NCI-H446 (cell line): ENCODE measurements around the gene RXRA.

Experiments
- DNase-seq, 2 experiments: peaks; one replicate each; lab custom pipeline; 2025; lab: John Stamatoyannopoulos, UW

The RXRA gene

DNA sequence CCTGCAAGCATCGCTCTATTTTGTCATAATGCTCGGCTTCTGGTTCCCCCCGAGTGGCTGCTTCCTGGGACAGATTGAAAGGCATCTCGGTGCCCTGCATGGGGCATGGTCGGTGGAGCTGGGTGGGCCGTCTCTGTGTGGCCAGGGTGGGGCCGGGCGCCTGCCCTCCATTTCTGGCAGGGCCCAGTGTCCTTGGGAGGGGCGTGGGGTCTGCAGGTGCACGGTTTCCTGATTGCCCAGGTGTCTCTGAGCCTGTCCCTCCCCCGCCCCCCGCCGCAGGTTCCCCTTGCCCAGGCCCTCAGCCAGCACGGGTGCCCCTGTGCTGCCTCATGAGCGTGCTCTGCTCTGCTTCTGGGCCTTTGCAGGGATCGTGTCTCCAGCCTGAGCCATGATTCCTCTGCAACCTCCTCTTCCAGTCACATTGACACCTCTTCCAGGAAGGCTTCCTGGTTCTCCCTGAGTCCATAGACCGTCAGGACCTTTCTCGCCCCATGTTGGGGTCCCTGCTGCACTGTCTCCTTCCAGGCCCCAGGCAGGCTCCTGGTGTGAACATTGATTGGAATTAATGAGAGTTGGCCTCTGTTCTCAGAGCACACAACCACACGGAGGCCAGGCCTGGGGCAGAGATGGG, 90.2 kb downstream of the RXRA start:
- no peak for DNase-seq

DNA sequence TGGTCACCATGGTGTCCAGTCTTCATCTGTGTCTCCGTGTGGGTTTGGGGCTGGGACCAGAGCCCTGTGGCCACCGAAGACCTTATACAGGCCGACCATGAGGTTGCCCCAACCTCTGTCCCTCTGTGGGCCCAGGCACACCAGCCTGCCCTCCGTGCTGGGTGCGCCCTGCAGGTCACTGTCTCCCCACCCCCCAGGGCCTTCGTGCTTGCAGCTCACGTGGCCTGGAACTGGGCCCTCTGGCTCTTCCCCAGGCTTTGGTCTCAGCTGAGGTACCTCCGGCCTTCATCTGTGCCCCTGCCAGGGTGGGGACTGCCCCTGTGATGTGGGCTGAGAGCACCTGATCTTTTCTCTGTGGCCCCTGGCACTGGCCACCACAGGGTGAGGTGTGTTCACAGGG, 92.1 kb downstream of the RXRA start:
- DNase-seq = no peak

DNA sequence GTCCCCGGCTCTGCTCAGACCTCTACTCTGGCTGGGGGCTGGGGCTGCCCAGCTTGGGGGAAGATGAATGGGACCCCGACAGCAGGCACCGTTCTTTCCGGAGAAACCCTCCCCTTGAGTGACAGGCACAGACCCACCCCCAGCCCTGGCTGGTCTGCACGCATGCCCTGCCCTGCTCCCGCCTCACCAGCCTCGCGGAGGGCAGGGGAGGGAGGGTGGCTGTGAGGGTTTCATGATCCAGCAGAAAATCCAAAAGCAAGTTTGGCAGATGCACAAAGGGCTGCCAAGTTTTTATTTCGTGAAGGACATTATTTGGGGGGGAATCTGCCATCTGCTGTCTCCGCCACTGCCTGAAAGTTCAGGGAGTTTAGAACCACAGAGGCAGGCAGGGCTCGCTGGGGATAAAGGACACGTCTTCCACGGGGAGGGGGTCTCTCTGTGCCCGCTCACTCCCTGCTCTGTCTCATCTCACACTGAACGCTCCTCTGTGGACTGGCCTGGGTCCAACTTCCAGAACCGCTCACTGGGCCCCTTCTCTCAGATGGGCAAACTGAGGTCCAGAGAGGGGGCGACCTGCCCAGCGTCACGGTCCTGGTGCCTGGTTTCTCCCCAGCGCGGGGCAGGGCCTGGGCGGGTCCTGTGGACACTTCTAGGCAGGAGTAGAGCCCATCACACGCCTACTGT, 92.9 kb downstream of the RXRA start:
- peak; percentile 12 to 70 for DNase-seq

DNA sequence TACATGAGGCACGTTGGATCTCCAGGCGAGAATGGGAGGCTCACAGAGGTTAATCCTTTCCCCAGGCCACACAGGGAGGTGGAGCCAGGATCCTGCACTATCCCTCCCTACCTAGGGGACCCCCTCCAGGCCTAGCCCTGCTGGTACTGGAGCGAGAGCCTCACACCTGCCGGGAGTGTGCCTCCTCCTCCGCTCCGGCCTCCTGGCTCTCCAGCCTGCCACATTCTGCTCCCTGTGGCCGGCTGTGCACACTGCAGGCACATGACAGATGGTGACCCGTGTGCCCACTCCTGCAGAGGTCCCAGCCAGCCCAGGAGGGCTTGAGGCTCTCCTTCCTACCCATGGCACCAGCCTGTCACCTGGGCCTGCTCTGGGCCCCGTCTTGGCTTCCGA, 93.4 kb downstream of the RXRA start:
- DNase-seq = no peak

DNA sequence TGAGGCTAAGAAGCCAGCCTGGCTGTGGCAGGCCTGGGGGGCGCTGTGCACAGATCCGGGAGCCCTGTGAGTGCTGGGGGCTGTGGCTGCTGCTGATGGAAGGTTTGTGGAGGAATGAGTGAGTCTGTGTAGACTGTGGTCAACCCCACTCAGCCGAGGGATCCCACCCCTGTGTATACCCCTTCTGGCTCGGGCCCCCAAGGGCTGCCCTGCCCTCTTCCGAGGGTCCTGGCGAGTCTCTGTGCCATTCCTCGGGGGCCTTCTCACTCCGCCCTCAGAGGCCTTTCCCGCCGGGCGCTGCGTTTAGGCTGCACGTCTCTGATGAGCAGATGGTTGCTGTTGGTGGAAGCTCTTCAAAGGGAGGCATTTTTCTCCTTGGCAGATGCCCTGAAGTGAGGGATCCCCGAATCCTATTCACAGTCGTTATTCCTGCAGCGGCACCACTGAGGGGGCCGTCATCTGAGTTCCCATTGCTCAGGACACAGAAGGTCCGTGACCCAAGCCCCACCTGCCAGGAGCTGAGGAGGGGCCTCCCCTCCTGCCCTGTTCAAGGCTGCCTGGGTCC, 94.1 kb downstream of the RXRA start:
- DNase-seq = no peak

DNA sequence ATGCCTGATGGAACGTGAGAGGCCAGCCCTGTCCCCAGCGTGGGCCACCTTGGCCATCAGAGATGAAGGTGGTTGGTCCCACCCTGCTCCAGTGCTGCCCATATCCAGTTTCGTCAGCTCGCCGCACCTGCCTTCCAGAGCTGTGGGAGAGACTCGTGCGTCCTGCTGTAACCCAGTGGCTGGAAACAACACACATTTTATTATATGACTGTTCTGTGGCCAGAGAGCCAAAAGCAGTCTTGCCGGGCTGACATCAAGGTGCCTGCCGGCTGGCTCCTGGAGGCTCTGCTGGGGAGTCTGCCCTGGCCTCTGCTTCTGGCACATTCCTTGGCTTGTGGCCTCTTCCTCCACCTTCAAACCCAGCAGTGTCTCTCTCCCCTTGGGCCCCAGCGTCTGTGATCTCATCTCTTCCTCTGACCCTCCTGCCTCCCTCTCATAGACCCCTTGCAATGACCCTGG, 94.7 kb downstream of the RXRA start:
- no peak for DNase-seq

DNA sequence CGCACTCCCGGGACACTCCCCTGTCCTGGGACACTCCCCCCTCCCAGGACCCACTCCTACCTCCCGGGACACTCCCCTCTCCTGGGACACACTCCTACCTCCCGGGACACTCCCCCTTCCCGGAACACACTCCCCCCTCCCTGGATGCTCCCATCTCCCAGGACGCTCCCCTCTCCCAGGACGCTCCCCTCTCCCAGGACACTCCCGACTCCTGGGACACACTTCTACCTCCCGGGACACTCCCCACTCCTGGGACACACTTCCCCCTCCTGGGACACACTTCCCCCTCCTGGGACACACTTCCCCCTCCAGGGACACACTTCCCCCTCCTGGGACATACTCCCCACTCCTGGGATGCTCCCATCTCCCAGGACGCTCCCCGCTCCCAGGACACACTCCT, 95.6 kb downstream of the RXRA start:
- DNase-seq = no peak

DNA sequence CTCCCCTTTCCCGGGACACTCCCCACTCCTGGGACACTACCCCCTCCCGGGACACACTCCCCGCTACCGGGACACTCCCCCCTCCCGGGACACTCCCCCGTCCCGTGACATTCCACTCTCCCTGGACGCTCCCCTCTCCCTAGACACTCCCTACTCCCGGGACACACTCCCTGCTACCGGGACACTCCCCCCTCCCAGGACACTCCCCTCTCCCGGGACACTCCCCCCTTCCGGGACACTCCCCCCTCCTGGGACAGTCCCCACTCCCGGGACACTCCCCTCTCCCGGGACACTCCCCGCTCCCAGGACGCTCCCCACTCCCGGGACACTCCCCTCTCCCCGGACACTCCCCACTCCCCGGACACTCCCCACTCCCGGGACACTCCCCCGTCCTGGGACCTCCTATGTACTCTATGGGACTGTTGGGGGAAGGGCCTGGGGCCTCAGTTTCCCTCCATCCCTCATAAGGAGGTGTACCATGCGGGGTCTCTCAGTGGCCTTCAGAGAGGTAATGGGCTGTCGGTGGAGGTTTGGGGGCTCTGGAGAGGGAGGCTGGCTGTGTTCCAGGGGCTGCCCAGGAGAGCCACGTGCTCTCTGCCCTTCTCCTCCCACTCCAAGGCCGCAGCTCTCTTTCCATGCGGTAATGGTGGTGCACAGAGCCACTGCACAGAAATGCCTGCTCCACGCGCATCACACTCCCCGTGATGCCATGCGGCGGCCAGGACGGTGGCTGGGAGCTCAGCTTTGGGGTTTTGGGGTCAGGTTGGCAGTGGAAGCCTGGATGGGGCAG, 96.2 kb downstream of the RXRA start:
- no peak for DNase-seq

DNA sequence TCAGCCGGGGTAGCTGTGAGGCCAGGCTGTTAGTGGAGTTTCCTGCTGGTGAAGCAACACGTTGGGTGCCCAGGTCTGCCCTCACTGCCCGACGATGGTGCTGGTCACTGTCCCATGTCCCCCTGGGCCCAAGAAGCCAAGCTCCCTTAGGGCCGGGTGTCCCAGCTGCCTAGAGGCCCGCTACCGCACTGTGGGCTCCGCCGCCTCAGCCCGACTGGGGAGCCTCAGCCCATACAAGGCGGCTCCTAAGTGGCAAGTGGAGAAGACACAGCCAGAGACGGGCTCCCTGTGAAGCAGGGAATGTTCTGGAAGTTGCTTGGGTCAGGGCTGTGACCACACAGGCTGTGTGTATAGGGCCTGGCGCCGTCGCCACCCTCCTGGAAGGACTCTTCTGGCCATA, 96.9 kb downstream of the RXRA start:
- DNase-seq = no peak

DNA sequence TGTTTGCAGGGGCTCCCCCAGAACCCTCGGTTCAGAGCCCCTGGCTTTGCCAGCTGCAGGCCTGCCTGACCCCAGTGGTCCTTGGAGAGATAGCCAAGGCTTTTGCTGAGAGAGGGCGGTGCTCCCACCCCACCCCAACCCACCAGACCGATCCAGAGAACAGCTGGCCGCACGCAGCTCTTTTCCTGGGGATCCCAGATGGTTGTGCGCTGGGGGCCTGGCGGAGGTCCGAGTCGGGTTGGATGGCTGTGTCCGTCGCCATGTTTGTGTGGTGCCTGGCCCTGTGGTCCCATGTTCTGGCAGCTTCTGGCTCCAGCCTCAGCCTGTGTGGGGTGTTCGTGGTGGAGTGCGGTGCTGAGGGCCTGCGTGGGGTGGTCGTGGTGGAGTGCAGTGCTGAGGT, 97.5 kb downstream of the RXRA start:
- peak in 1 of 2 experiments; percentile 11 for DNase-seq

DNA sequence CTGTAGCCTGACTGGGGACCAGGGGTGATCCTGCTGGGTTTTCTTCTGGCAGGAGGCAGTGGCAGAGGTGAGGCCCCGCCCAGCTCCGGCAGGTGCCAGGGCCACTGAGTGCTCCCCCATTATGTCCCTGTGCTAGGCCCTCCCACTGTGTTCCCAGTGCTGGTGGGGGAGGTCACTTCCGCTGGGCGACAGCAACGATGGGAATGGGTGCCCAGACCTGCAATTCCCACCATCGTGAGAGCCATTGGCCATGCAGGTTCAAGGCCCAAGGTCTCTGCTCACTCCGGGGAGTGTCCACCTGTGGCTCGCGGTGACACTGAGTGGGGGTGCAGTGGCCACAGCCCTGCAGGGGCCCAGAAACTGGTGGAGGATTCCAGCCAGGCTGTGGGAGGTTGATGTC, 98.6 kb downstream of the RXRA start:
- DNase-seq = no peak

DNA sequence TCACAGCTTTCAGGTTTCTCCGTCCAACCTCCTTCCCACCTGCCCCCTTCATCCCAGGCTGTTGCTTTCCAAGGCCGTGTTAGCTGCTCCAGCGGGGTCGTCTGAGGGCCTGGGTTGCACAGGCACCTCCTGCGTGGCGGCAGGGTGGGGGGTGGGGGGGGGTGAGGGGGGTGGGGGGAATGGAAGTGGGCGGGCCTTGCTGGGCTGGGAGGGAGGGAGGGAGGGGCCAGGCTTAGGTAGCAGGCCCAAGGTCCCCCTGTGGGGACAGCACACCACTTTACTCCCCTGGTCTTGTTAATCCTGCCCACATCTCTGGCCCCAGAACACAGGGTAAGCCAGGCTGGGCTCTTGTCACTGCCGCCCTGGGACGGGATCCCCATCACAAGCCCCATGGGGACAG, 99.1 kb downstream of the RXRA start:
- DNase-seq = no peak

DNA sequence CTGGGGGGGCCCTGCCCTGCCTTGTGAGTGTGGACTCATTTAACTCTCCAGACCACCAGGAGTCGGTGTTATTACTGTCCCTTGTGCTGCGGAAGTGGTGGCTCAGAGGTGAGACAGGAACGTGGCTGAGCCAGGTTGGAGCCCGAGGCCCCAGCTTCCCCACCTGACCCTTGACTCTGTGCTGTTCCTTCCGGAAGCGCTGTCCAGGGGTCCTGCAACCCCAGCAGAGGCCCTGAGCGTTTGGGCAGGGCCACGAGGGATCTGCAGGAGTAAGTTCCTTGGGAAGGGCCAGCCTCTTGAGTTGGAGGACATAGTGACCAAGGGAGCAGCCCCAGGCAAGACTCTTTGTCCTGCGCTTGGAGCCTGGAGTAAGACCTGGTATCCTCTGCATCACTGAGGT, 99.6 kb downstream of the RXRA start:
- DNase-seq = no peak

DNA sequence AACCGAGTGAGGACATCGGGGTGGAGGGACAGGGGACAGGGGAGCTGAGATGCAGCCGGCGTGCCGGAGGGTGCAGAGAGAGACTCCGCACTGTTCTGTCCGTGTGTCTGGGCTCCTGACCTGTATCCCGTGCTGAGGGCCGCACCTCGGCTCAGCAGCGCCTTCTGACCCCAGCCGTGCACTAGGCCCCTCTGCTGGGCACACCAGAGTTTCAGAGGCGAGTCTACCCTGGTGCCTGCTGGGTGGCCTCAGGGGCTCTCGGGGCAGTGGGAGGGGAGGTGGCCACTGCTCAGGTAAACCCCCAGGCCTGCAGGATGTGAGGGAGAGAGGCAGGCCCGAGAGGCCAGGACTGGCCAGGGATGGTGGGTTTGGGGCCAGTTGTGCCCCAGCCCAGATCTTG, 100.2 kb downstream of the RXRA start:
- no peak for DNase-seq

DNA sequence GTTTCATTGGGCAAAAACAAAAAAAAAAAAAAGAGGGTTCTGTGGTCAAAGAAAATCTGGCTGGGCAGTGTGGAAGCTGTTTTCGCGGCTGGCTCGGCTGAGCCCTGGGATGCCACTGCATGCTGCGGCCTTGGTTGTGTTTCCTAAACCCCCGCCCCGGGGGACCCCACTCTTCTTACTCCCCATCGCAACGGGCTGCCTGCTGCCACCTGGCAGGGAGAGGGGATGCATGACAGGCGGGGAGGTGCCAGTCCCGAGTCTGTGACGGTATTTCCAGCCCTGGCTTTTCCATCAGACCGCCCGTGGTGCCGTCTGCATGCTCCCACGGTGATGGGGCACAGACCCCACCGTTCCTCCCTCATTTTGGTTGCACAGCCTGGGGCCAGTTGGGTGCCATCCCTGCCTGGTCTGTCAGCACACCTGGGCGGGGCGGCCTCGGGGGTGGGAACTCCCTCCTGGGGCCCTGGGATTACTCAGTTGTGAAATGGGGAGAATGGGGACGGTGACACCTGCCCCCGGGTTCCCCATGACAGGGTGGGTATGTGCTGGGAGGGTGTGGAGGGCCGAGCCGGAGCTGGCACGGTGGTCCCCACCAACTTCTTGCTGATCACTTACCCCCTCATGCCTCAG, 101.0 kb downstream of the RXRA start:
- no peak for DNase-seq

DNA sequence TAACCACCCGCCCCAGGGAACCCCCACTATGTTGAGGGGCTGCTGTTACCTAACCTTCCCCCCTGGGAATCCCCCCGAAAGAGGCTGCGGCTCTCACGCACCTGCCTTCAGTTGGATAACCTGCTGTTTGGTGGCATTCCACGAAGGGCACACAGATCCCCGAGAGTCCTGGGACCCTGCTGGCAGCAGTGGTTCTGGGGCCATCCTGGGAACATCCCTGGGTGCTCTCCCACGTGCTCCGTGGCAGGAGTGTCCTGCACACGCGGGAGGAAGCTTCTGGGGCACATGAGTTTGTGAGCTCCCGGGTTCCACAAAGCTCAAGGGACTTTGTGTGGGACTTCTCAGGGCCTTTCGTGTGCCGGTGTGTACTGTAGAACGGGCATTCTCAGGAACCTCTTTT, 102.3 kb downstream of the RXRA start:
- DNase-seq = no peak

DNA sequence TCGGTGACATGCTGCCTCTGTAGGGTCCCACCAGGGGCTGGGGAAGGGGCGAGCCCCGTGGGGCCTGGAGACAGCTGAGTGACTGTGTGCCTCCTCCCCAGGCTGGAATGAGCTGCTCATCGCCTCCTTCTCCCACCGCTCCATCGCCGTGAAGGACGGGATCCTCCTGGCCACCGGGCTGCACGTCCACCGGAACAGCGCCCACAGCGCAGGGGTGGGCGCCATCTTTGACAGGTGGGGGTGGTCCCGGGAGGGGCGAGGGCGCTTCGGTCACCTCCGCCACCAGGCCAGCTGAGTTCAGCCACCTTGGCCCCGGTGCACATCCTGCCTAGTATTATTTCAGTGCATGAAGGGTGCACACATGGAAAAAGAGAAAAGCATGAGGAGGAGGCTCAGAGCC, 102.8 kb downstream of the RXRA start:
- no peak for DNase-seq

DNA sequence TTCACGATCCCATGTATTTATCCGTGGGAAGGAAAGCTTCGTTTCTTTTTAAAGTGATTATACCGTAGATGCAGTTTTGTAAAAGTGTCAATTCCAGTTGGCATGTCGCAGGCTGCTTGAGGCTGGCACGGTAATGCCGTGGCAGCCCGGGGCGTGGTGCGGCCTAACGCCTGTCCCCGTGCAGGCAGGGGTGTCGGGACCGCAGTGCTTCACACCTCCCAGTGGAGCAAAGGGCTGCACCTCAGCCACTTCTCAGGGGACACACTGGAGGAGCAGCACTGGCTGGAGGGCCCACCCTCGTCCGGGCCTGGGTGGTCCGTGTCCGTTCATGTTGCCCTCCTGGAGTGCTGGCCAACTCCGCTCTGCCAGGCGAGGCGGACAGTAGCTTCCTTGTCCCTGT, 103.2 kb downstream of the RXRA start:
- DNase-seq = no peak

DNA sequence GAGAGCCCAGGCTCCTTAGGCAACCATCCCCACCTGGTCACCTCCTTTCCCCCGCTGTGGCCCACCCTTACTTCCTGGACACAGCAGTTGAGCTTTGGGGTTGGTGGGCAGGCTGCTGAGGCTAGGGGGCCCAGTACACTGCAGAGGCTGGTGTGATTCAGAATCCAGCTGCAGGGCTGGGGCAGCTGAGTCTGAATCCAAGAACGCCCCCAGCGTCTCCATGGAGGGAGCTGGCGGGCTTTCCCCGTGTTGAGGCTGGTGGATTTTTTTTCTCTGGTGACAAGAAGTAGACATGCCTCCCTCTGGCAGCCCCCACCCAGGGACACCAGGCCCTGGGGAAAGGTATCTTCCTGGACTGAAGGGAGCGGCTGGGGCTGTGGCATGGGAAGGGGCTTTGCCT, 104.8 kb downstream of the RXRA start:
- DNase-seq = no peak

DNA sequence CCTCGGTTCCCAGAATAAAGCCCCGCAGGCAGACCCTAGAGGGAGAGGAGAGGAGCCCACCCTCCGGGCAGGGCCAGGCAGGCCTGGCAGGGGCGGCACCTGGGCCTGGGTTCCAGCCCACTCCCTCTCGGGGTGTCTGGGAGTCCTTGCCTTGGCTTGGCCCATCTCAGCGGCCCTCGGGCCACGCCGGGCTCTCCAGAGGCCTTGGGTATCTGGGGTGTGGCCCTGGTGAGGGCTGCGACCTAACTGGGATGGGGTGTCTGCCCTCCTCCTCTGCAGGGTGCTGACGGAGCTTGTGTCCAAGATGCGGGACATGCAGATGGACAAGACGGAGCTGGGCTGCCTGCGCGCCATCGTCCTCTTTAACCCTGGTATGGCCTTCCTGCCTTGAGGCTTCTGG, 105.4 kb downstream of the RXRA start:
- no peak for DNase-seq

DNA sequence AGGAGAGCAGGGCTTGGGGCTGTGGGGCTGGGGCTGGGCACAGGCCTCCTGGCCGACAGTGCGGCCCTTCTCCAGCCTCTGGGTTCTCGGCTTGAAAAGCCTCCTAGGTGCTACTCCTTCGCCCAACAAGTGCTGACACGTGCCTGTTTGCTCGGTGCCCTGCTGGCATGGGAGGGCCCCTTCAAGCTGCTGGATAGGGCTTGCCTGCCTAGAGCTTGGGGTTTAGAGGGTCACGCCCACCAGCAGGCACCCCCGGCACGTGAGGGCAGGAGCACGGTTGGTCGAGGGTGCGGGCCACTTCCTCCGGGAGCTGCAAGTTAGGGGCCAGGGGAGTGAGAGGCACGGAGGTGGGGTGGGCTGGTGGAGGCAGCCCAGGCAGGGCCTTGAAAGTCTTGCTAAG, 106.2 kb downstream of the RXRA start:
- no peak for DNase-seq

DNA sequence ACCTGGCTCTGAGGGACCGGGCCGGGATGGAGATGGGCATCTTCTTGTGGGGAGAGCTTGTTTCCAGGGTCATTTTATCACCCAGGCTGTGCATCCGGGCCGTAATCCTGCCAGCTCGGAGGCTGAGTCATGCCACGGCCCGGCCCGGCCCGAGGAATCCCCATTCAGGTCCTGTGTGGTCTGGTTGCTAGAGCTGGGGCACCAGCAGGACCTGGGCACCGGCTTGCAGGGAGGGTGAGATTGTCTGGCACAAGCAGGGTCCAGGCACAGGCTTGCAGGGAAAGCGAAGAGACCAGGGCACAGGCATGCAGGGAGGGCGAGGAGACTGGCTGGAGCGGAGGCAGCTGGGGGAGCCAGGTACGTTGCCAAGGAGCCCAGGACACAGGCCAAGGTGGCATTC, 106.8 kb downstream of the RXRA start:
- no peak for DNase-seq
